Measurements from ENCODE around the gene KANSL1. TPM values are rescaled to one million over a fixed set of nuclear protein-coding genes. Genes with fewer than 3 reads are reported as not detected.
"Not testable (repeated sequence)": the region's sequence is repeated elsewhere in the genome, so short reads cannot be mapped to it uniquely, and the experiment has no call there.

KANSL1 gene
- polyA plus RNA-seq, 1 of the 3 experiments (the other 2 are of a cell fraction): 10.0 TPM

DNA sequence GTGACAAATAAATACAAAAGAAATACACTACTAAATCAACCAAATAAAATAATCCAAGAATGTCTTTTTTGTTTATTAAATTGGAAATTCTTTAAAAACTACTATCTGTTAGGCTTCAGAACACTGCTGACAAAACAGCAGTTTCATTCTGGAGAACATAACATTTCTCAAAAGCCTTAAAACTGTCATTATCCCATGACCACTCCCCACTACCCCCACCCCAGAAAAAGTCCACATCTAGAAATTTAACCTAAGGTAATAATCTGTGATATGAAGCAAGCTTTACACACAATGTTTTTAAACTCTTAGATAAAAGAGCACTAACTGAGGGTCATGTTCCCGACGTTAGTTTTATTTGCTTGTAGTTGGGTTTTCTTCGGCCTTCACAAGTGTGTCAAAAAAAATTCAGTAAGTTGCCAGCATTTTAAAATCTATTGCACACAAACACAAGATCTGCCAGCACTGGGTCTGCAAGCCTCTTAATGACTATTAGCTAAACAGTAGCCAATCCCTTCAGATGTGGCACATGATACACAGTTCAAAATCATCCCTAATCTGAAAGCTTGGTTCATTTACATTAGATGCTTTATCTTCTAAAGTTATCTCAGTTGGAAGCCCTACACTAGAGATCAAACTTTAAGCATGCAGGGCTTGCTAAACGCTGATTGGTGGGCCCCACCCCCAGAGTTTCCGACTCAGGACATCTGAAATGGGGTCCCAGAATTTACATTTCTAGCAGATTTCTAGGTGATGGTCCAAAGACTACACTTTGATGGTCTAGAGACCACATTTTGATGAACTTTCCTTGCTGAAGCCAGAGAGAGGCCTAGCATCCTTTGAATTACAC is 75.2 kb downstream of the KANSL1 start:
- POLR2A ChIA-PET: no interaction called here
- Histone ChIP-seq H3K27ac (ENCODE audit: low read depth in 2 of 2, low read length in 1 of 2) (no peak overlapping the region), H3K9me2 (no peaks in the 10 kb centered on the region), H3K27me3 (ENCODE audit: insufficient read depth) (no peaks in the 10 kb centered on the region), H3K9me3 (no peaks in the 10 kb centered on the region), H3K9ac (no peak overlapping the region), H3K4me3 (ENCODE audit: low read depth in 2 of 2, low read length in 1 of 2) (no peak overlapping the region), H3K79me2 (ENCODE audit: insufficient read depth) (peaks cover 100% of the 10 kb centered on the region), H3K4me1 (ENCODE audit: control insufficient read depth in 1 of 2, insufficient read depth in 2 of 2, low read depth in 1 of 2, low read length in 1 of 2) (peaks cover 3 to 5% of the 10 kb centered on the region in 2 experiments; a peak in 2 of 4 replicates), H2AFZ (ENCODE audit: low read depth) (no peak overlapping the region), H3F3A (replicated peaks; ENCODE audit: insufficient read depth) (peaks cover 8% of the 10 kb centered on the region), H3K4me2 (no peak overlapping the region), H4K20me1 (ENCODE audit: insufficient read depth) (peaks cover 100% of the 10 kb centered on the region), H3K36me3 (replicated peaks in 1 of 2; ENCODE audit: control insufficient read depth in 1 of 2, insufficient read depth in 2 of 2, low read length in 1 of 2) (peaks cover 0 to 4% of the 10 kb centered on the region in 2 experiments)
- no peak for DNase-seq
- CTCF ChIA-PET: interaction anchor here (1.0 to 3.1 kb wide), 5 partner anchors 11 to 75 kb away, joined by 3 to 14 read pairs (median 3); partner anchors contain the start of gene KANSL1
- TF ChIP-seq MXI1 (IDR thresholded peaks at IDR 0.05; ENCODE audit: low read depth, low read length): no peak
- WGBS (ENCODE audit: low lambda C conversion rate): 73% methylated on average over 5 of the region's 5 CpGs

DNA sequence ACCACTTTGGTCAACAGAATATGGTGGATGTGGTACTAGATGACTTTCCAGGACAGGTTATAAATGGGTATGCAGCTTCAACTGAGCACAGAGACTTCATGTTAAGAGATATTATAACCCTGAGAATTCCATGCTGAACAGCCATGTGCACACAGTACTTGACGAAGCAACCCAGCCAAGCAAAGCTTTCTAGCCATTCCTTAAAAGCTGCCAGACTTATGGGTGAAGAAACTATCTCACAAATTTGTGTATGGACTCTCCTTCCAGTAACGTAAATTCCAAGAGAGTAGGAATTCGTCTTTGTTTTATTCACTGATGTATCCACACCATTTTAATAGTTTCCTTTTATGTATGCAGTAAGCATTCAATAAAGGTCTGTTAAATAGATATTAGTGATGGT is 76.1 kb downstream of the KANSL1 start:
- ChIA-PET CTCF (interaction anchor here (0.7 to 1.8 kb wide), 6 partner anchors 10 to 76 kb away, joined by 3 to 6 read pairs (median 4); partner anchors contain the start of gene KANSL1), POLR2A (interaction anchor here (0.6 kb wide), 1 partner anchor 8 kb away, joined by 3 read pairs; no protein-coding TSS in a partner anchor)
- Histone ChIP-seq H3K9ac (no peak overlapping the region), H3K9me3 (no peaks in the 10 kb centered on the region), H3K4me2 (no peak overlapping the region), H3F3A (replicated peaks; ENCODE audit: insufficient read depth) (peaks cover 8% of the 10 kb centered on the region), H3K27ac (ENCODE audit: low read depth in 2 of 2, low read length in 1 of 2) (no peak overlapping the region), H3K79me2 (ENCODE audit: insufficient read depth) (peaks cover 100% of the 10 kb centered on the region), H3K36me3 (replicated peaks in 1 of 2; ENCODE audit: control insufficient read depth in 1 of 2, insufficient read depth in 2 of 2, low read length in 1 of 2) (peaks cover 0 to 4% of the 10 kb centered on the region in 2 experiments), H4K20me1 (ENCODE audit: insufficient read depth) (peaks cover 100% of the 10 kb centered on the region), H3K4me3 (ENCODE audit: low read depth in 2 of 2, low read length in 1 of 2) (no peak overlapping the region), H2AFZ (ENCODE audit: low read depth) (no peak overlapping the region), H3K9me2 (no peaks in the 10 kb centered on the region), H3K4me1 (ENCODE audit: control insufficient read depth in 1 of 2, insufficient read depth in 2 of 2, low read depth in 1 of 2, low read length in 1 of 2) (peaks cover 3 to 5% of the 10 kb centered on the region in 2 experiments; a peak in 2 of 4 replicates), H3K27me3 (ENCODE audit: insufficient read depth) (no peaks in the 10 kb centered on the region)
- DNase-seq: no peak
- WGBS (ENCODE audit: low lambda C conversion rate): 97% methylated on average over 3 of the region's 3 CpGs
- no peak for TF ChIP-seq CTCF (IDR thresholded peaks at IDR 0.05)

DNA sequence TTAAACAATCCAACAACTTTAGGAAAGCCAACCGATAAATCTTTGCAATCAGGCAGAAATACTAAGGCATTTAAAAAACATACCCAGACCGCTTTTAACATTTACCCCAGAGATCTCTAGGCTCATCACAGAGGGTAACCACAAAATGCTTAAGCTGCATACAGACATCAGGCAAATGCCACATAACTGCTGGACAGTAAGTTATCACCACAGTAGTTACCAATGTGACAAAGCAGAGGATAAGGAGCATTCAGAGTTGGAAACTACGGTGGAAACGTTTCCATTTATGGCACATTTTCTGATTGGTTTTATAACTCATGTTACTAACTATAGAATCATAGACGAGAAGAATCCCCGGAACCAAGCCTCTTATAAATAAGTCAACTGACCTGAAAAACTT is 77.5 kb downstream of the KANSL1 start:
- WGBS (ENCODE audit: low lambda C conversion rate): 92% methylated on average over 6 of the region's 6 CpGs
- Histone ChIP-seq H3K79me2 (ENCODE audit: insufficient read depth) (peaks cover 100% of the 10 kb centered on the region), H3K4me1 (ENCODE audit: control insufficient read depth in 1 of 2, insufficient read depth in 2 of 2, low read depth in 1 of 2, low read length in 1 of 2) (peaks cover 0 to 3% of the 10 kb centered on the region in 2 experiments; a peak in 3 of 4 replicates), H2AFZ (ENCODE audit: low read depth) (no peak overlapping the region), H3K4me3 (ENCODE audit: low read depth in 2 of 2, low read length in 1 of 2) (no peak overlapping the region), H3K9me2 (no peaks in the 10 kb centered on the region), H3K4me2 (no peak overlapping the region), H3F3A (replicated peaks; ENCODE audit: insufficient read depth) (peaks cover 8% of the 10 kb centered on the region), H3K27me3 (ENCODE audit: insufficient read depth) (no peaks in the 10 kb centered on the region), H3K36me3 (replicated peaks in 1 of 2; ENCODE audit: control insufficient read depth in 1 of 2, insufficient read depth in 2 of 2, low read length in 1 of 2) (peaks cover 0 to 4% of the 10 kb centered on the region in 2 experiments), H3K9ac (no peak overlapping the region), H4K20me1 (ENCODE audit: insufficient read depth) (peaks cover 100% of the 10 kb centered on the region), H3K9me3 (no peaks in the 10 kb centered on the region), H3K27ac (ENCODE audit: low read depth in 2 of 2, low read length in 1 of 2) (no peak overlapping the region)
- POLR2A ChIA-PET: no interaction called here
- TF ChIP-seq GATA2 (CRISPR knock-in tag; IDR thresholded peaks at IDR 0.05): no peak
- no peak for DNase-seq
- CTCF ChIA-PET: interaction anchor here (1.0 to 1.8 kb wide), 2 partner anchors 15 to 78 kb away, joined by 3 to 6 read pairs; partner anchors contain the start of gene KANSL1

DNA sequence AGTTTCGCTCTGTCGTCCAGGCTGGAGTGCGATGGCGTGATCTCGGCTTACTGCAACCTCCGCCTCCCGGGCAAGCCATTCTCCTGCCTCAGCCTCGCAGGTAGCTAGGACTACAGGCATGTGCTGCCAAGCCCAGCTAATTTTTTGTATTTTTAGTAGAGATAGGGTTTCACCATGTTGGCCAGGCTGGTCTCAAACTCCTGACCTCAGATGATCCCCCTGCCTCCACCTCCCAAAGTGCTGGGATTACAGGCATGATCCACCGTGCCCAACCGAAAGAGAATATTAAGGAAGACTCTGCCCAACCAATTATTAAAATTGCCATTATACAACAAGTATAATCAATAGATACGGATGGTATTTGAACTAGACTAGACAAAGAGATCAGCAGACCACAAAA is 82.0 kb downstream of the KANSL1 start:
- DNase-seq; H3K4me2 ChIP-seq; POLR2A ChIA-PET; H3K27me3 ChIP-seq (ENCODE audit: insufficient read depth); H3K4me3 ChIP-seq (ENCODE audit: low read depth in 2 of 2, low read length in 1 of 2); H3K9me2 ChIP-seq; CTCF ChIA-PET; H3K9ac ChIP-seq; H3K27ac ChIP-seq (ENCODE audit: low read depth in 2 of 2, low read length in 1 of 2); H2AFZ ChIP-seq (ENCODE audit: low read depth); H3K9me3 ChIP-seq; H3F3A ChIP-seq (replicated peaks; ENCODE audit: insufficient read depth); H3K36me3 ChIP-seq (replicated peaks in 1 of 2; ENCODE audit: control insufficient read depth in 1 of 2, insufficient read depth in 2 of 2, low read length in 1 of 2): not testable (repeated sequence)
- WGBS (ENCODE audit: low lambda C conversion rate): 97% methylated on average over 11 of the region's 11 CpGs
- peaks cover 100% of the 10 kb centered on the region for H3K79me2 ChIP-seq (ENCODE audit: insufficient read depth)
- peaks cover 3 to 14% of the 10 kb centered on the region in 2 experiments; a peak in 3 of 4 replicates for H3K4me1 ChIP-seq (ENCODE audit: control insufficient read depth in 1 of 2, insufficient read depth in 2 of 2, low read depth in 1 of 2, low read length in 1 of 2)
- H4K20me1 ChIP-seq (ENCODE audit: insufficient read depth): peaks cover 100% of the 10 kb centered on the region
